HG03442 (cell line): ENCODE data around the gene RCOR2.
"Not testable (repeated sequence)": the region's sequence is repeated elsewhere in the genome, so short reads cannot be mapped to it uniquely, and the experiment has no call there.

ENCODE experiments used
- ATAC-seq: cut with Tn5 transposase; IDR thresholded peaks from one replicate; pipeline ENCODE4 v1.9.1; 2021; ENCODE audit warnings: mild to moderate bottlenecking, moderate library complexity; ENCODE audit not compliant: unreplicated experiment

Gene RCOR2

GRCh38 chr11:63916837-63917691 lies at the start of gene RCOR2:
TSS of gene RCOR2 (minus strand) at chr11:63917164. CDS start at chr11:63916456, 708 bp downstream.
- ATAC-seq, result no peak

- ATAC-seq, result no peak
These were observed 49.5 kb upstream of the RCOR2 start for GRCh38 chr11:63966444-63966843.

GRCh38 chr11:63963895-63964294 lies 46.9 kb upstream of the RCOR2 start:
- ATAC-seq, result not testable (repeated sequence)

- ATAC-seq, result no peak
These were observed 44.8 kb upstream of the RCOR2 start for GRCh38 chr11:63961608-63962412.

GRCh38 chr11:63958008-63958407 lies 41.0 kb upstream of the RCOR2 start:
- no peak for ATAC-seq

- no peak for ATAC-seq
These were observed 35.6 kb upstream of the RCOR2 start for GRCh38 chr11:63952570-63952969.

- no peak for ATAC-seq
These were observed 35.0 kb upstream of the RCOR2 start for GRCh38 chr11:63951779-63952536.

- no peak for ATAC-seq
These were observed 28.7 kb upstream of the RCOR2 start for GRCh38 chr11:63945477-63946163.

GRCh38 chr11:63944987-63945386 lies 28.0 kb upstream of the RCOR2 start:
- ATAC-seq, result no peak

- ATAC-seq, result no peak
These were observed 25.8 kb upstream of the RCOR2 start for GRCh38 chr11:63942803-63943202.

GRCh38 chr11:63941901-63942300 lies 24.9 kb upstream of the RCOR2 start:
- ATAC-seq, result no peak

GRCh38 chr11:63940786-63941185 lies 23.8 kb upstream of the RCOR2 start:
- ATAC-seq, result no peak

GRCh38 chr11:63939397-63939891 lies 22.5 kb upstream of the RCOR2 start:
- ATAC-seq, result no peak

GRCh38 chr11:63938479-63939396 lies 21.8 kb upstream of the RCOR2 start, which contains the start of gene NAA40:
TSS of gene NAA40 (plus strand) at chr11:63939002. CDS start at chr11:63939097, 95 bp downstream.
- peak; percentile 94 for ATAC-seq

GRCh38 chr11:63937713-63938478 lies 20.9 kb upstream of the RCOR2 start:
- peak; percentile 4 for ATAC-seq

GRCh38 chr11:63933459-63933858 lies 16.5 kb upstream of the RCOR2 start:
- ATAC-seq, result no peak

GRCh38 chr11:63931876-63932275 lies 14.9 kb upstream of the RCOR2 start:
- no peak for ATAC-seq

- no peak for ATAC-seq
These were observed 14.1 kb upstream of the RCOR2 start for GRCh38 chr11:63931045-63931444.
